HG02763 (cell line): ENCODE results near the gene OR52M1.
"Not testable (repeated sequence)": the region's sequence is repeated elsewhere in the genome, so short reads cannot be mapped to it uniquely, and the experiment has no call there.

Experiments
- ATAC-seq: cut with Tn5 transposase; IDR thresholded peaks from one replicate; pipeline ENCODE4 v1.9.1; 2021; ENCODE audit warnings: mild to moderate bottlenecking, moderate library complexity; ENCODE audit not compliant: unreplicated experiment

OR52M1 gene

DNA sequence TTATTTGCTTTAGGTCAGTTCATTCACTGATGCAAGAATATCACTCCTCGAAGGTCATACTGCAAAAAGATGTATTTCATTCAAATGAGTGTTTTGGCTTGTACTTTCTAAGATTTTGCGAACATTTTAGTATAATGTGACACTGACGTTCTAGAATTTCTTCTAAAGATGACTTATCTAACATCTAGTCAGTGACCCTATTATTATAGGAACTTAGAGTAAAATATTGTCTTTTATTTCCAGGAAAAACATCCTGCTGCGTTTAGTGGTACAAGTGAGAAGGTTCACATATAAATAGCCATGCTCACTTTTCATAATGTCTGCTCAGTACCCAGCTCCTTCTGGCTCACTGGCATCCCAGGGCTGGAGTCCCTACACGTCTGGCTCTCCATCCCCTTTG, at the start of gene OR52M1:
TSS of gene OR52M1 (plus strand) at position 301 of the 400 bp plus-strand sequence. CDS start at position 301, 0 bp downstream.
- ATAC-seq: no peak

- no peak for ATAC-seq
Observed at GRCh38 chr11:4495487-4495886, 49.5 kb upstream of the OR52M1 start.

DNA sequence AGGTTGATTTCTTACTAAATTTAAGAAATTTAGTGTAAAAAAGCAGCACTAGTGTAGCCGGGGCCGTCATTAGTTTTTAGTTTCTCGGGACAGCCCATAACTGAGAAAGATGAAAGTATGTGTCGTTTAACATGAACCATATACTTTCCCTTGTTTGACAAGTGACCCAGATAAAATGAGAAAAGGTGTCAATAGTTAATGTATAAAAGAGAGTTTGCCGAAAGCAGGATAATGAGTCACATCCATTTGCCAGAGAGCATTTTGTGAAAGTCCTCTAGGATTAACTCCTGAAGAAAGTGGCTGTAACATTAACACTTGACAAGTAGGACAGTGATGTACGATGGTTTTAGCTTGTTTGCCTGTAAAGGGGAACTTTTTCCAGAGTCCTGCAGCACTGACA, 49.0 kb upstream of the OR52M1 start:
- ATAC-seq: no peak

- no peak for ATAC-seq
Observed at GRCh38 chr11:4496557-4497248, 48.3 kb upstream of the OR52M1 start.

DNA sequence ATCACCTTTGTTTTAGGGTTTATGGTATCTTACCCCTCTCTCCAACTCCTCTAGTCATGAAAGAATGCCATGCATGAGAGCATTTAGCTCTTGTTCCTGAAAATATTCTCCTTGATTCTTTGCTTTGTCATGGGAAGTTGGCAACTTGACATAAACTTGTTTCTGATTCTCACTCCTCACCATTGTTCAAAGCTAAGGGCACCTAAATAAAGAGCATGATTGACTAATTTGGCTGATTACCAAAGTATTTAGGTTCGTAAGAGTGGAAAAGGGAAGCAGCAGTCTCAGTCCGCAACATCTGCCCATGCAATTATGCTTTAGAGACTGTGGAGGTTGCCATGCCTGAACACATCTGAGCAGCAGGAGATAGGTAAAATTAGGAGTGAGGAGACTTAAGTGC, 36.1 kb upstream of the OR52M1 start:
- ATAC-seq: no peak

- no peak for ATAC-seq
Observed at GRCh38 chr11:4511282-4512245, 33.4 kb upstream of the OR52M1 start.

- ATAC-seq: no peak
Observed at GRCh38 chr11:4514196-4514595, 30.8 kb upstream of the OR52M1 start.

DNA sequence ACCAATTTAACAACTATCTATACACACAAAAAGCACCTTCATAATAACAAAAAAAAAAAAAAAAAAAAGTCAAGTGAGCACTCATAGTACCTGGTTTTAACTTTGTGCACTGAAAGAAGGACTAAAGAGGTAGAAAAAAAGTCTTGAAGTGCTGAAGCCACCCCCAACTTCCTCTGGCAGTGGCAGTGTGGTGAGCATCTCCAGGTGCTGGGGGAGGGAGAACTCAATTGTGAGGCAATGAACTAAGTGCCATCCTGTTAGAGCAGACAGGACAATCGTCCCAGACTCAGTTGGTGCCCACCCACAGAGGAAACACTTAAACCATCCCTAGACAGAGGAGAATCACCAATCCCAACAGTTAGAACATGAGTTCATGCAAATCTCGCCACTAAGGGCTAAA, 22.7 kb upstream of the OR52M1 start:
- no peak for ATAC-seq

DNA sequence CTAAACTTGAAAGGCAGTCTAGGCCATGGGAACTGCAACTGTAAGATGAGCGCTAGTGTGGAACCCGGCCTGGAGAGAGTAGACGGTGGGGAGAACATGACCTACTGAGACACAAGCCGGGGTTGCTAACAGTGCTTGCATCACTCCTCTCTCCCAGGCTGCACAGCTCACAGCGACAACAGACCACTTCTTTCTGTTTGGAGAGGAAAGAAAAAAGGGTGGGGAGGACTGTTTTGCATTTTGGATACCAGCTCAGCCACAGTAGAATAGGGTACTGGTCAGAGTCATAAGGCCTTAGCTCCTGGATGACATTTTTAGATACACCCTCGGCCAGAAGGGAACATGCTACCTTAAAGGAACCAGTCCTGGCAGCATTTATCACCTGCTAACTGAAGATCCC, 22.2 kb upstream of the OR52M1 start:
- ATAC-seq: no peak

- ATAC-seq: no peak
Observed at GRCh38 chr11:4523666-4524065, 21.3 kb upstream of the OR52M1 start.

DNA sequence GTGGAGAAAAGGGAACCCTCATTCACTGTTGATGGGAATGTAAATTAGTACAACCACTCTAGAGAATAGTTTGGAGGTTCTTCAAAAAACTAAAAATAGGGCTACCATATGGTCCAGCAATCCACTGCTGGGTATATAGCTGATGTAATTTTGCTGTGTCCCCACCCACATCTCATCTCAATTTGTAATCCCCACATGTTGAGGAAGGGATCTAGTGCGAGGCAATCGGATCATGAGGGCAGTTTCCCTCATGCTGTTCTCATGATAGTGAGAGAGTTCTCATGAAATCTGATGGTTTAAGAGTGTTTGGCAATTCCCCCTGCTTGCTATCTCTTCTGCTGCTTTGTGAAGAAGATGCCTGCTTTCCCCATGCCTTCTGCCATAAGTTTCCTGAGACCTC, 17.1 kb upstream of the OR52M1 start:
- ATAC-seq: no peak

GRCh38 chr11:4531686-4532085, 13.3 kb upstream of the OR52M1 start:
- ATAC-seq: not testable (repeated sequence)

DNA sequence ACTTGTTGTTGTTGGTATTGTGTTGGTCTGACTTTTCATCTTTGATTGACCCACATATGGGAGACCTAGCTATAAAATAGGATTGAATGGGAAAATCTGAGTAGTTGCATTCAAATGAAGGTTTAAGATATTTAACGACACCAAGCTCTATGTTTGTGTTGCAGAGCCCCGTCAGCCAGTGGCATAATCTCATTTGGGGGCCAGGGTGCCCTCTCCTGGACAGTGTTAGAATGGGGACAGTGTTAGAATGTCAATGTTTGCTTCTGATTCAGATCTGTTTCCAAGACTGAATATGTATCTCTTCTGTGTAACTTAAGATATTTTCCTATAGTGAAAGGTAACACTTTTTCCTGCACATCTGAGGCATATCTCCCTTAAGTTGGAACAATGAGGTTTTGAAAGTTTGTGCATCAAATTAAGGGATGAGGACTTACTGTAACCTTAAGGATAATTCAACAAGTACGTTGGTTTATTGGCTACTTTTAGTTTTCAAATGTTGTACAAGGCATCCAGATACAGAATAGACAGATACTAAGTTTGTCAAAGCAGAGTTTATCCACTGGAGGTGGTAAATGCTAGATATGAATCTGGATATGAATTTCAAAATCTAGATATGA, 5.3 kb upstream of the OR52M1 start:
- ATAC-seq: no peak

DNA sequence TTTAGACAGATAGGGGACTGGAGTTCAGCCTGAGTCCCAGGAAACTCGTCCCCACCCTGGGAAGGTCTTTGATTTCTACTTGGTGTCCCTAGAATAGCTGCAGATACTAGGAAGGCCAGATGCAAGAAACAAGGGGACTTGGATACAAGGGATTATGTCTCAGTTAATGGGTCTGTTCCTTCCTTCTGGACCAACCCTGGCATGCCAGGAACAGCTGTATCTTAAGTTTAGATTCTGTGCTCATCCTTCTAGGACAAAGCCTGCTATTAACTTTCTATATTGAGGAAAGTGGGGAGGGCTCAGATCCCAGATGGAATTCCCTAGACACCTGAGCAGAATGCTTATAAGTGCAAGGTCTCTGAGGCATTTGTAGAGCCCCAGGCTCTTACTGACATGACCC, 3.9 kb upstream of the OR52M1 start:
- ATAC-seq: no peak

- no peak for ATAC-seq
Observed at GRCh38 chr11:4543561-4543960, 1.4 kb upstream of the OR52M1 start.

DNA sequence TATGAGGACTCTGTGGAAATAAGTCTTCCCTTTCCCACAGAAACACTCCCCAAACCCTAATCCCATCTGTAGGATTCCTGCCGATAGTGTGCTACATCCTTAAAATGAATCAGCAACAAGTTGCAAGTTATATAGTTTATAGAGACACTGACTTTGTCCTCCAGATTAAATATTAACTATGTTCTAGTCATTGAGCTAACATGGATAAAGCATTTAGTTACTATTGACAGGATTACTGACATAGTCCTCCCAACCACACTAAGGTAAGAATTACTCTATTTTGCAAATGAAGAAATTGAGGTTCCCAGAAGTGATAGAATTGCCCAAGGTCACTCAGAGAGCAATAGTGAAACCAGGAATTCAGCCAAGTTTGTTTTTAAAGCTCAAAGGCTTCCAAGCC, 1.9 kb downstream of the OR52M1 start:
- no peak for ATAC-seq

GRCh38 chr11:4547416-4547815, 2.4 kb downstream of the OR52M1 start:
- ATAC-seq: no peak

- no peak for ATAC-seq
Observed at GRCh38 chr11:4551346-4551979, 6.5 kb downstream of the OR52M1 start.

GRCh38 chr11:4559527-4560440, 14.8 kb downstream of the OR52M1 start:
- no peak for ATAC-seq

DNA sequence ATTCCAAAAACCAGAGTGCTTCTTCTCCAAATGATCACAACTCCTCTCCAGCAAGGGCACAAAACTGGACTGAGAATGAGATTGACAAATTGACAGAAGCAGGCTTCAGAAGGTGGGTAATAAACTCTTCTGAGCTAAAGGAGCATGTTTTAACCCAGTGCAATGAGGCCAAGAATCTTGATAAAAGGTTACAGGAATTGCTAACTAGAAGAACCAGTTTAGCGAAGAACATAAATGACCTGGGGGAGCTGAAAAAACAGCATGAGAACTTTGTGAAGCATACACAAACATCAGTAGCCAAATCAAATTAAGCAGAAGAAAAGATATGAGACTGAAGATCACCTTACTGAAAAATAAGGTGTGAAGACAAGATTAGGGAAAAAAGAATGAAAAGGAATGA, 15.5 kb downstream of the OR52M1 start:
- ATAC-seq: no peak
